Peyer's patch (tissue), 4 donors: Measurements from ENCODE around the gene EXD3.

Source experiments
- CTCF ChIP-seq, 6 experiments: fragments of 450-650 bp in 4 of 6; fragments of 200-600 bp in 2 of 6; sonication (generic) in 1 of 6; IDR thresholded peaks; one replicate each; pipeline ENCODE4 v1.5.1; 2017 to 2019; ENCODE audit warnings: antibody characterized with exemption in 6 of 6, mild to moderate bottlenecking in 3 of 6, moderate library complexity in 1 of 6
- POLR2A ChIP-seq, 2 donors: fragments of 450-650 bp; IDR thresholded peaks; one replicate each; pipeline ENCODE4 v1.5.1; 2017; ENCODE audit warnings: antibody characterized with exemption in 2 of 2, mild to moderate bottlenecking in 2 of 2, moderate library complexity in 2 of 2

- TF ChIP-seq CTCF (IDR thresholded peaks at IDR 0.05) (no peak), POLR2A (IDR thresholded peaks at IDR 0.05) (no peak)
These were observed 20.2 kb downstream of the EXD3 start for GRCh38 chr9:137402746-137403145.
